ENCODE data around the gene DAO.

Gene DAO

GRCh38 chr12:108884116-108885012 is 4.5 kb downstream of the DAO start:
- no peak overlapping the region for H3K4me3 ChIP-seq (ENCODE audit: low read depth in 1 of 2, low read length in 2 of 2)
- H3K9ac ChIP-seq (ENCODE audit: low read length): no peak overlapping the region
- no peak overlapping the region for H3K27ac ChIP-seq (ENCODE audit: low read depth, low read length)
- peaks cover 5% of the 10 kb centered on the region for H3K9me3 ChIP-seq (ENCODE audit: low read length)
- no peaks in the 10 kb centered on the region for H3K27me3 ChIP-seq (ENCODE audit: control insufficient read depth in 1 of 2, insufficient read depth in 2 of 2, low read length in 2 of 2)
- no peaks in the 10 kb centered on the region for H3K4me1 ChIP-seq (ENCODE audit: insufficient read depth, low read length)
- H3K36me3 ChIP-seq (ENCODE audit: insufficient read depth, low read length): no peaks in the 10 kb centered on the region

DNA sequence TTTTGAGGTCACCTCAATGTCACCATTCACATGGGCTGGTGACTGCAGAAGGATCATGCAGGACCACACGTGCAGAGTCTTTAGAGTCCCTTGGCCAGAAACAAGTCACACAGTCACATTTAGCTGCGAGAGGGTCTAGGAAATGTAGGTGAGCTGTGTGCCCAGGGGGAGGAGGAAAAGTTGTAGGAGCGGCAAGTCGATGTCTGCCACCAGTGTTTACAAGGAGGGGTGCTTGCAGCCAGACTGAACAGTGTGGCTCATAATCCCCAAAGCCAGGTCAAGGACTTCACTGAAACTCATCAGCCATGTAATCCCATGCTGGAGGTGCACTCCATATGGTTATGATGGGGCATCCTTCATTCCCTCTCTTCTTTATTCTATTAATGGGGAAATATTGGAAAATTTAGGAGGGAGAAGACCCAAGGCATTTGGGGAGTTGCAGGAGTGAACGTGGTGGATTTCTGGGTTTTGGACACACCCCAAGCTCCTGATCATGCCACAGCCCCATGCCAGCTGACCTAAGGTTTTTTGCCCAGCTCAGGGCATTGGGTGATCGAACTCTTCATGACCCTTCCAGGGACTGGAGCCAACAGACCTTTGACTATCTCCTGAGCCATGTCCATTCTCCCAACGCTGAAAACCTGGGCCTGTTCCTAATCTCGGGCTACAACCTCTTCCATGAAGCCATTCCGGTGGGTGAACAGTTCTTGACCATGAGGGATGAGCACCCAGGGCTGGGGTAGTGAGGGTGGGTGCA is 7.2 kb downstream of the DAO start:
- H3K9me3 ChIP-seq (ENCODE audit: low read length): peaks cover 5% of the 10 kb centered on the region
- H3K36me3 ChIP-seq (ENCODE audit: insufficient read depth, low read length): no peaks in the 10 kb centered on the region
- no peak overlapping the region for H3K9ac ChIP-seq (ENCODE audit: low read length)
- H3K27ac ChIP-seq (ENCODE audit: low read depth, low read length): no peak overlapping the region
- H3K4me3 ChIP-seq (ENCODE audit: low read depth in 1 of 2, low read length in 2 of 2): no peak overlapping the region
- H3K27me3 ChIP-seq (ENCODE audit: control insufficient read depth in 1 of 2, insufficient read depth in 2 of 2, low read length in 2 of 2): no peaks in the 10 kb centered on the region
- no peaks in the 10 kb centered on the region for H3K4me1 ChIP-seq (ENCODE audit: insufficient read depth, low read length)

- Histone ChIP-seq H3K27me3 (ENCODE audit: control insufficient read depth in 1 of 2, insufficient read depth in 2 of 2, low read length in 2 of 2) (no peaks in the 10 kb centered on the region), H3K9ac (ENCODE audit: low read length) (no peak overlapping the region), H3K4me3 (ENCODE audit: low read depth in 1 of 2, low read length in 2 of 2) (no peak overlapping the region), H3K27ac (ENCODE audit: low read depth, low read length) (no peak overlapping the region), H3K36me3 (ENCODE audit: insufficient read depth, low read length) (no peaks in the 10 kb centered on the region), H3K4me1 (ENCODE audit: insufficient read depth, low read length) (no peaks in the 10 kb centered on the region), H3K9me3 (ENCODE audit: low read length) (peaks cover 5% of the 10 kb centered on the region)
Observed at GRCh38 chr12:108888031-108888430, 8.1 kb downstream of the DAO start.

DNA sequence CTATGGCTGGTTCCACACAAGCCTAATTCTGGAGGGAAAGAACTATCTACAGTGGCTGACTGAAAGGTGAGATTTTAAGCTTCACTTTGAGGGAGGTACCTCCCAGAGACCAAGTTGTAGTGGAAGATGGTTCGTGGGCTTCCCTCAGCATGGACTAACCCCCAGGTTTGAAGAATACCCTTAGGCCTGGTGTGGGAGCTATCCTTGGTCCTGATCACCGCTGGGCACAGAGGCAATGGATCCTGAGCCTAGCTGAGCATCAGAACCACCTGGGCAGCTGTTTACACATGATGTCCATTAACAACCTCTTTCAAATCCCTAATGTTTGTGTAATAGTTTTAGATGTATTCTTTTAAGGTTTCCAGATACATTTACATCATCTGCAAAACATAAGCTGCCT is 10.3 kb downstream of the DAO start:
- Histone ChIP-seq H3K4me3 (ENCODE audit: low read depth in 1 of 2, low read length in 2 of 2) (no peak overlapping the region), H3K4me1 (ENCODE audit: insufficient read depth, low read length) (no peaks in the 10 kb centered on the region), H3K27ac (ENCODE audit: low read depth, low read length) (no peak overlapping the region), H3K36me3 (ENCODE audit: insufficient read depth, low read length) (no peaks in the 10 kb centered on the region), H3K27me3 (ENCODE audit: control insufficient read depth in 1 of 2, insufficient read depth in 2 of 2, low read length in 2 of 2) (no peaks in the 10 kb centered on the region), H3K9me3 (ENCODE audit: low read length) (no peaks in the 10 kb centered on the region), H3K9ac (ENCODE audit: low read length) (no peak overlapping the region)

- H3K9me3 ChIP-seq (ENCODE audit: low read length): no peaks in the 10 kb centered on the region
- no peak overlapping the region for H3K4me3 ChIP-seq (ENCODE audit: low read depth in 1 of 2, low read length in 2 of 2)
- H3K4me1 ChIP-seq (ENCODE audit: insufficient read depth, low read length): no peaks in the 10 kb centered on the region
- H3K36me3 ChIP-seq (ENCODE audit: insufficient read depth, low read length): no peaks in the 10 kb centered on the region
- no peak overlapping the region for H3K27ac ChIP-seq (ENCODE audit: low read depth, low read length)
- no peak overlapping the region for H3K9ac ChIP-seq (ENCODE audit: low read length)
- H3K27me3 ChIP-seq (ENCODE audit: control insufficient read depth in 1 of 2, insufficient read depth in 2 of 2, low read length in 2 of 2): no peaks in the 10 kb centered on the region
Observed at GRCh38 chr12:108895220-108895802, 15.4 kb downstream of the DAO start.

- H3K27ac ChIP-seq (ENCODE audit: low read depth, low read length): no peak overlapping the region
- no peak overlapping the region for H3K9ac ChIP-seq (ENCODE audit: low read length)
- no peaks in the 10 kb centered on the region for H3K4me1 ChIP-seq (ENCODE audit: insufficient read depth, low read length)
- no peaks in the 10 kb centered on the region for H3K36me3 ChIP-seq (ENCODE audit: insufficient read depth, low read length)
- no peak overlapping the region for H3K4me3 ChIP-seq (ENCODE audit: low read depth in 1 of 2, low read length in 2 of 2)
- no peaks in the 10 kb centered on the region for H3K9me3 ChIP-seq (ENCODE audit: low read length)
- H3K27me3 ChIP-seq (ENCODE audit: control insufficient read depth in 1 of 2, insufficient read depth in 2 of 2, low read length in 2 of 2): no peaks in the 10 kb centered on the region
Observed at GRCh38 chr12:108896336-108896735, 16.4 kb downstream of the DAO start.

GRCh38 chr12:108896817-108897216 is 16.9 kb downstream of the DAO start:
- Histone ChIP-seq H3K4me1 (ENCODE audit: insufficient read depth, low read length) (no peaks in the 10 kb centered on the region), H3K27me3 (ENCODE audit: control insufficient read depth in 1 of 2, insufficient read depth in 2 of 2, low read length in 2 of 2) (no peaks in the 10 kb centered on the region), H3K4me3 (ENCODE audit: low read depth in 1 of 2, low read length in 2 of 2) (no peak overlapping the region), H3K9ac (ENCODE audit: low read length) (no peak overlapping the region), H3K9me3 (ENCODE audit: low read length) (no peaks in the 10 kb centered on the region), H3K27ac (ENCODE audit: low read depth, low read length) (no peak overlapping the region), H3K36me3 (ENCODE audit: insufficient read depth, low read length) (no peaks in the 10 kb centered on the region)

DNA sequence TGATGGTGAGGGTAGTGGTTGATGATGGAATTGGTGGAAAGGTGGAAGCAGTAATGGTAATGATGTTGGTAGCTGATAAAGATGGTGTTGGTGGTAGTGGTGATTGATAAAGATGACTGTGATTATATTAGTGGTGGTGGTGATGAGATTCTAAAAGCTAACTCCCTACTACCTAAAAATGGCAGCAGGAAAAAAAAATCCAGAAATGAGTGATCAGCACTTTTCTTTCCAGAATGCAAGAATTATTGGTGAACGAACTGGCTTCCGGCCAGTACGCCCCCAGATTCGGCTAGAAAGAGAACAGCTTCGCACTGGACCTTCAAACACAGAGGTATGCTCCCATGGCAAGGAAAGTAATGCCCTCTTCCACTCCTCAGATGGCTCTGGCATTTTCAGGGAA is 19.3 kb downstream of the DAO start:
- H3K9ac ChIP-seq (ENCODE audit: low read length): no peak overlapping the region
- no peak overlapping the region for H3K27ac ChIP-seq (ENCODE audit: low read depth, low read length)
- no peaks in the 10 kb centered on the region for H3K9me3 ChIP-seq (ENCODE audit: low read length)
- no peaks in the 10 kb centered on the region for H3K4me1 ChIP-seq (ENCODE audit: insufficient read depth, low read length)
- no peaks in the 10 kb centered on the region for H3K27me3 ChIP-seq (ENCODE audit: control insufficient read depth in 1 of 2, insufficient read depth in 2 of 2, low read length in 2 of 2)
- H3K4me3 ChIP-seq (ENCODE audit: low read depth in 1 of 2, low read length in 2 of 2): no peak overlapping the region
- no peaks in the 10 kb centered on the region for H3K36me3 ChIP-seq (ENCODE audit: insufficient read depth, low read length)

DNA sequence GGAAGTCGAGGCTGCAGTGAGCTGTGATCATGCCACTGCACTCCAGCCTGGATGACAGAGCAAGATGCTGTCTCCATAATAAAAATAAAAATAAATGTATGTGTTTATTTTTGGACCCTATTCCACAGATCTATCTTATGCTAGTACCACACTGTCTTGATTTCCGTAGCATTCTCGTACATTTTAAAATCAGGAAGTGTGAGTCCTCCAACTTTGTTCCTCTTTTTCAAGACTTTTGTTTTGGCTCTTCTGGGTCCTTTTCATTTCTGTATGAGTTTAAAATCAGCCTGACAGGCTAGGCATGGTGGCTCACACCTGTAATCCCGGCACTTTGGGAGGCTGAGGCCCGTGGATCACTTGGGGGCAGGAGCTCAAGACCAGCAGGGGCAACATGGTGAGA is 25.8 kb downstream of the DAO start:
- H3K4me3 ChIP-seq (ENCODE audit: low read depth in 1 of 2, low read length in 2 of 2): no peak overlapping the region
- H3K27me3 ChIP-seq (ENCODE audit: control insufficient read depth in 1 of 2, insufficient read depth in 2 of 2, low read length in 2 of 2): no peaks in the 10 kb centered on the region
- H3K4me1 ChIP-seq (ENCODE audit: insufficient read depth, low read length): no peaks in the 10 kb centered on the region
- H3K9ac ChIP-seq (ENCODE audit: low read length): no peak overlapping the region
- no peak overlapping the region for H3K27ac ChIP-seq (ENCODE audit: low read depth, low read length)
- H3K9me3 ChIP-seq (ENCODE audit: low read length): no peaks in the 10 kb centered on the region
- H3K36me3 ChIP-seq (ENCODE audit: insufficient read depth, low read length): no peaks in the 10 kb centered on the region

GRCh38 chr12:108906971-108907370 is 27.1 kb downstream of the DAO start:
- Histone ChIP-seq H3K4me3 (ENCODE audit: low read depth in 1 of 2, low read length in 2 of 2) (no peak overlapping the region), H3K27me3 (ENCODE audit: control insufficient read depth in 1 of 2, insufficient read depth in 2 of 2, low read length in 2 of 2) (no peaks in the 10 kb centered on the region), H3K36me3 (ENCODE audit: insufficient read depth, low read length) (no peaks in the 10 kb centered on the region), H3K9ac (ENCODE audit: low read length) (no peak overlapping the region), H3K9me3 (ENCODE audit: low read length) (no peaks in the 10 kb centered on the region), H3K27ac (ENCODE audit: low read depth, low read length) (no peak overlapping the region), H3K4me1 (ENCODE audit: insufficient read depth, low read length) (no peaks in the 10 kb centered on the region)

DNA sequence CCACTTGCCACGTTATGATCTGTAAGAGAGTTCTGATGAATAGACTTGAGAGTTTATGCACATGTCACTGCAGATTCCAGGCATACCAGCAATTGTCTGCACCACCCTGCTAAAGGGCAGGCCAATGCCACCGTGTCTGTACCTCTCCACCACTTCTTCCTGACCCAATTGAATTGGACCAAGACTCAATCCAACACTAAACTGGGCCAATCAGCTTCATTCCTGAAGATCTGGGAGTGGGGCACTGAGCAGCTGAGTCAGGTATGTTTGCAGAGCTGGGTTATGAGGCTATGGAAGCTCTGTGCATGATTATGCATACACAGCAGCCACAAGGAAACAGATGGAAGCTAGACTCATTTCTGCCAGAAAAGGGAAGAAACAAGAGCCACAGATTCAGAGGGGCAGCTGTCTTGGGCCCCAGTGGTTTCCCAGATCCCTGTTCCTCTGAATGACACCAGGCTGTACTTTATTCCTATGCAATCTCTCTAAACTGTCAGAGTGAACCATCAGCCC is 28.0 kb downstream of the DAO start:
- H3K9ac ChIP-seq (ENCODE audit: low read length): no peak overlapping the region
- no peaks in the 10 kb centered on the region for H3K4me1 ChIP-seq (ENCODE audit: insufficient read depth, low read length)
- H3K9me3 ChIP-seq (ENCODE audit: low read length): no peaks in the 10 kb centered on the region
- H3K27ac ChIP-seq (ENCODE audit: low read depth, low read length): no peak overlapping the region
- no peak overlapping the region for H3K4me3 ChIP-seq (ENCODE audit: low read depth in 1 of 2, low read length in 2 of 2)
- H3K27me3 ChIP-seq (ENCODE audit: control insufficient read depth in 1 of 2, insufficient read depth in 2 of 2, low read length in 2 of 2): no peaks in the 10 kb centered on the region
- no peaks in the 10 kb centered on the region for H3K36me3 ChIP-seq (ENCODE audit: insufficient read depth, low read length)

Data from muscle layer of colon (tissue), 2 donors.